HG02588 (cell line): ENCODE results near the gene DRAP1.
A peak's percentile ranks its signal among the peaks of the same experiment; 100 is the strongest.

Source experiments
- ATAC-seq: cut with Tn5 transposase; IDR thresholded peaks from one replicate; pipeline ENCODE4 v1.9.1; 2021; ENCODE audit warnings: mild to moderate bottlenecking, moderate library complexity; ENCODE audit not compliant: unreplicated experiment

DRAP1 gene

GRCh38 chr11:65900899-65901180, 18.4 kb upstream of the DRAP1 start:
- ATAC-seq: no peak

DNA sequence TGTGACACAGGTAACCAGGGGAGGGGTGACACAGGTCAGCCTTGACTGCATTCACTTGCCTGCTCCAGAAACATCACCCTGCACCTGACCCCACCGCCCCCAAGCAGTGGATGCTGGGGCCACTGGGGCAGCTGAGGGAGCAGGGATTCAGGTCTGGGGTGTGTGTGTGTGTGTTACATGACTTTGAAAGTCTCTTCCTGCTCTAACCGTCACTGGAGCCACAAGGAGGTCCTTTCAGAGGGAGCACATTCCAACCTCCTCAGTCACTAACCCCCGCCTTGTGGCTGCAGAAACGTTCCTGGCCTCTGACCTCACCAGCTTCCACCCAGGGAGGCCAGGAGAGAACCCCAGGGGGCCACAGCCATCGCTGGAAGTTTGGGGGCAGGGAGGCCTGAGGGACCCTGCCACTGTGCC, 16.2 kb upstream of the DRAP1 start:
- no peak for ATAC-seq

GRCh38 chr11:65903715-65904114, 15.5 kb upstream of the DRAP1 start:
- no peak for ATAC-seq

- no peak for ATAC-seq
These were observed 12.6 kb upstream of the DRAP1 start for GRCh38 chr11:65906602-65907001.

- no peak for ATAC-seq
These were observed 11.3 kb upstream of the DRAP1 start for GRCh38 chr11:65907878-65908277.

- ATAC-seq: no peak
These were observed 7.3 kb upstream of the DRAP1 start for GRCh38 chr11:65911682-65912568.

- no peak for ATAC-seq
These were observed 6.4 kb upstream of the DRAP1 start for GRCh38 chr11:65912845-65913244.

GRCh38 chr11:65915101-65915820, 4.0 kb upstream of the DRAP1 start:
- ATAC-seq: no peak

DNA sequence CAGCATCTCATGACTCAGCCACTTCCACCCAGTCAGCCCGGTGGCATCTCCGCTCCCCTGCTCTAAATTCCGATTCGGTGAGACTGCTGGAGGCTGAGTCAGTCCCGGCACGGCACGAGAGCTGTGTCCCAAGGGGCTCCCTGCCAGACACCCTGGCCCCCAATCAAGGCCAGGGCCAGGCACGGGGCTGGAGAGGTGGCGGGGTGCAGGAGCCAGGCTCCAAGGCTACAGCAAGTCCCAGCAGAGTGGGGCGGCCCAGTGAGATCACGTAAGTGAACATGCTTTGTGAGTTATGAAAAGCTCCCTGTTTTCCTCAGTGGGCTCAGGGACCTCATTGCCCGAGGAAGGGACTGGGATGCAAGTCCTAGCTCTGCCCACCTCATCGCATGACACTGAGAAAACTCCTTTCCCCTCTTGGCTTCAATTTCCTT, 3.4 kb upstream of the DRAP1 start:
- ATAC-seq: no peak

DNA sequence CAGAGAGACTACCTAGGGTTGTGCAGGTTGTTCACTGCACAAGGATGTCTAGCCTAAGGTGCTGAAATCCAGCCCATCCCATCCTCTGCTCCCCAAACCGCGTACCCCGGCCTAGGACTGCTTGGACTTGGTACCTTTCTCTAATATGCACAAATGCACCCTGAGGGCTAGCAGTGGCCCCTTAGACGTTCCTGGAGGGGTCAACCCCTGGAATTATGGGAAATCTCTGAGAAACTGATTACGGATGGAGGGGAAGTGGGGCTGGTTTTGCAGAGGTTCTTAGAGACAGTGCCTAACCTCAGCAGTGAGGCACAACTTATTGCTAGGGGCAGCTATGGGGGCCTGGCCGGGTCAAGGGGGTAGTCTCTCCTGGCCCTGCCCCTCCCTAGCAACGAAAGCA, 2.8 kb upstream of the DRAP1 start:
- no peak for ATAC-seq

DNA sequence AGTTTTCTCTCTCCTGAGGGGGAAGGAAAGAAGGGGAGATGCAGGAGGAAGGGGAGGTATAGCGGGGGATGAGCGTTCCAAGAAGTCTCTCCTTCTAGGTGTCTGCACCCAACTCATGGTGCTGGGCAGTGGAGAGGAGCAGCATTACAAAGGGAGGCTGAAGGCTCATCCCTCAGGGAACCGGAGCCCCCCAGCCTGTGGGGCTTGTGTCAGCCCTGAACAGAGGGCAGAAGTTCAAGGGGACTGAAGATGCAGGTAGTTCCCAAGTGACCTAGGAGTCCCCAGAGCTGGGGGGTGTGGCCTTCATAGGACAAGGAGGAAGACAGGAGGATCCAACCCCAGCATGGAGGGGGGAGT, 2.2 kb upstream of the DRAP1 start:
- ATAC-seq: no peak

DNA sequence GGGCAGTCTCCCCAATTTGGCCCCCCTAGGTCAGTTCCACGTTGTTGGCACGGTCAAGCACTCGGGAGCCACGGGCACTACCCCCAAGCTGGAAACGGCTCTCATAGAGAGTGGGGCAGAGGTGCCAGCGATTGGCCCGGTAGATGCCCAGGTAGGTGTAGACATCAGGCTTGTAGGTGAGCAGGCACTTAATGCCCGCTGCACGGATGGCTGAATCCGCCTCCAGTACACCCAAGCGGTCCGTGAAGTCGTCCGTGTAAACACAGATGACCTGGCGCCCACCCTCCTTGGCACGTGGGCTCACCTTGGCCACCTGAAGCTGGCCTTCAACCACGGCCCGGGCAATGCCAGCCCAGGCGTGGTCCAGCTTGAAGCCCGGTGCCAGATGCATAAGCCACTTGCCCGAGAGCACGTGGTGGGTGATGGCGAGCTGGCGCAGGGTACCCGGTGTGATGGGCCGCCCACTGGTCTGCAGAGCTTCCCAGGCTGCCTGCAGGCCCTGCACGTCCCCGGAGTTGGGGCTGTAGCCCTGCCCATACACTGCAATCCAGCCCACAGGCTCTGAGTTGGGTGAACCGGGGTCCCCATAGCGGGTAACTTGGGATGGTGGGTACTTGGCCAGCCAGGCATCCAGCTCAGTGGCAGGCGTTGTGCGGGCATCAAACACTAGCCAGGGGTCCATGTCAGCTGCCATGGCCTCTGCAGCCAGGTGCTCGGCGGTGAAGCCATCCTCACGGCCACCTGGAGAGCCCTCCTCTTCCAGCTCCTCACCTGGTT, 1.6 kb upstream of the DRAP1 start:
- ATAC-seq: no peak

DNA sequence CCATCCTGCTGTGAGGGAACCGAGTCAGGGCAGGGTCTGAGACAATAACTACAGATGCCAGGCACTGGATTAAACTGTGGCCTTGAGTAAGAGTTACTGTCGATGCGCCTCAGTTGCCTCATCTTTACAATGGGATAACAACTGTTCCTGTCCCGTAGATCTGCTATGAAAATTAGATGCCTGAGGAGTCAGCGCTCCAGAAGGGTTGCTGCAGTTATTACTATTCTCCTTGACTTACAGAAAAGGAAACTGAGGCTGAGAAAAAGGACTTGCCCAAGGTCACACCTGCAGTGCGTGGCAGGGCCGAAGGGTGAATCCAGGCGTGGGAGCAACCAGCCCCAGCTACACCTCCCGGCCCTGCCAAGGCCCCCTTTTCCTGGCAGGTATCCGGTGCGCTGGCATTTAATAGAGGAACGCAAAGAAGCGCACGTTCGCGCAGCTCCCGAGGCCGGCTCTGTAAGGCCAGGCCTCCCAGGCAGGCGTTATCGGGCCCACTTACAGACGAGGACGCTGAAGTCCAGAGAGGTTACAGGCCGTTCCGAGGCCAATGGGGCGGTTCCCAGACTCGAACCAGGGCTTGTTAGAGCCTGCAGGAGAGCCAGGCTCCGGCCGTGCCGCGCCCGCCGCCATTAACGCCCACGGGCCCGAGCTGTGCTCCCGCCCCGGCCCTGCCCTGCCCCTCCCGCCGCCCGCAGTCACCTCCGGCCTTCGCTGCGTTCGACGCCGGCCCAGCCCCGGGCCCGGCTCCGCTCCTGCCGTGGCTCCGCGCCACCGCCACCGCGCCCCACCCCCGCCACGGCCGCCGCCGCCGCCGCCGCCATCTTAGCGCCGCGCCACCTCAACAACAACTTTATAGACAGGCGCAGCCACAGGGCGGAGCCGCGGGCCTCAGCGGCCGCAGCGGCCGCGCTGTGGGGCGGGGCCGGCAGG, 750 bp upstream of the DRAP1 start, which contains the start of gene C11orf68:
Gene C11orf68 (minus strand): TSS at position 852 of the 930 bp plus-strand sequence. CDS start 31 bp downstream, at position 821.
- peak; percentile 54 for ATAC-seq

GRCh38 chr11:65919573-65920371, 546 bp downstream of the DRAP1 start:
- ATAC-seq: peak; percentile 43

DNA sequence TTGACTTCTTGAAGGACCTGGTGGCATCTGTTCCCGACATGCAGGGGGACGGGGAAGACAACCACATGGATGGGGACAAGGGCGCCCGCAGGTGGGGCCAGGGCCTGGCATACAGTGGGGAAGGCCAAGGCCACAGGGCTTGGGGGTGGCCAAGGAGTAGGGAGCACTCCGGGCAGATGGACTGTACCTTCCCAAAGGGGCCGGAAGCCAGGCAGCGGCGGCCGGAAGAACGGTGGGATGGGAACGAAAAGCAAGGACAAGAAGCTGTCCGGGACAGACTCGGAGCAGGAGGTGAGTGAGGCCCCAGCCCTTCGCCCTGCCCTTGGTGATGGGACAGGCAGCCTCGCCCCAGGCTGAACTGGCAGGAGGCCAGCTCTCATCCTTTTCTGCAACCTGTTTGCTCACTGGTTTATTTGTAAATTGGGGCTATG, 1.2 kb downstream of the DRAP1 start:
- no peak for ATAC-seq

DNA sequence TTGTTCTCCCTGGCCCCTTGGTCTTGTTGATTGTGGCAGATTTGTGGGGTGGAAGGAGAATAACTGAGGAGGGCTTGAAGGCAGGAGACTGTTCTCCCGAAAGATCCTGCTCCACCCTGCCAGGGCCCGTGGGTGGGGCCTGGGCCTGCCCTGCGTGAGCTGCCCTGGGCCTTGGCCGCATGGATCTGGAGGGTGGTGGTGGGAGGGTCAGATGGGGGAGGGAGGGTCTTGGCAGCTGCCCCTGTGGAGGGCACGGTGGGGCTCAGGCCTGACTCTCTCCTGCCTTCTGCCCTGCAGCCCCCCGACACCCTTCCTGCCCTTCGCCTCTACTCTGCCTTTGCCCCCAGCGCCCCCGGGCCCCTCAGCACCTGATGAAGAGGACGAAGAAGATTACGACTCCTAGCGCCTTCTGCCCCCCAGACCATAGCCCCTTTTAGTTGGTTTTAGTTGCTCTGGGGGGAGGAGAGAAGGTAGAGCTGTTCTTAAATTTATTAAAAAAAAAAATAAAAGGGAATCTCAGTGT, 1.9 kb downstream of the DRAP1 start:
- no peak for ATAC-seq

DNA sequence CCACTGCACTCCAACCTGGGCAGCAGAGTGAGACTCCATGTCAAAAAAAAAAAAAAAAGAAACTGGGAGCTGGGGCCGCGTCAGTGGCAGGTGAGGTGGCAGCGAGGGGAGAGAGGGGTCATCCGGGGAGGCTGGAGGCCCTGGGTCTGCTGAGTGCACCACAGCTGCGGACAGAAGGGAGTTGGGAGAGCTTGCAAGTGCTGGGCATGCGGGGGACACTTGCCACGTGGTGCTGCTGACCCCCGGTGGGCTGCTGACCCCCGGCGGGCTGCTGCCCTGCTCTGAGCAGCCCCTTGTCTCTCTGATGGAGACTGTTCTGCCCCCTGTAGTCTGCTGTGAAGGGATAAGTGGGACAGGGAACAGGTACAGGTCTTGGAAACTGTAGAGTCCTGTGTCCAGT, 2.6 kb downstream of the DRAP1 start:
- ATAC-seq: no peak

- no peak for ATAC-seq
These were observed 3.3 kb downstream of the DRAP1 start for GRCh38 chr11:65922565-65922964.

DNA sequence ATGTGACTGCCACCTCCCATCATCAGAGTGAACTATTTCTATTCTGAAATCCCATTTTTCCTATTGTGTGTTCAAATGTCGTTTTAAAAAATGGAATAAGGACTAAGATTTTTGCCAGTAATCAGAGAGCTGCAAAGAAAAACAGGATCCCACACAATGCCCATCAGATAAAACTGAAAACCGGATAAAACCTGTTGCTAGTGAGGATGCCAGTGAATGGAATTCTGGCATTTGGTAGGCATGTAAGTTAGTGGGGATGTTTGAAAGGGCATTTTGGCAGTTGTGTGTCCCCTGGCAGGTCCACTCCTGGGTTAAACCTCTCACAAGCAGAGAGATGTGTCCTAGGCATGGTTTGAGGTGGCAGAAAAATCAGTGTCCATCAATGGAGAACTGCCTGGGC, 6.2 kb downstream of the DRAP1 start:
- no peak for ATAC-seq
